Retinal pigment epithelial cell (primary cell): ENCODE data around the gene MYORG.

Experiments used
- DNase-seq: peaks from one replicate; pipeline ENCODE4 v3.0.0-alpha.2; 2010; ENCODE audit warnings: low read depth
- H3K4me3 ChIP-seq: 2 replicates; pipeline ENCODE4 v1.5.1; 2011; ENCODE audit warnings: mild to moderate bottlenecking, low read length, control low read depth, moderate library complexity
- TF ChIP-seq, protein P1 (sequence below): conservative IDR thresholded peaks from 2 replicates; pipeline ENCODE4 v1.5.1; 2011; ENCODE audit warnings: low read depth, low read length, control low read depth, inconsistent platforms

Gene MYORG

DNA sequence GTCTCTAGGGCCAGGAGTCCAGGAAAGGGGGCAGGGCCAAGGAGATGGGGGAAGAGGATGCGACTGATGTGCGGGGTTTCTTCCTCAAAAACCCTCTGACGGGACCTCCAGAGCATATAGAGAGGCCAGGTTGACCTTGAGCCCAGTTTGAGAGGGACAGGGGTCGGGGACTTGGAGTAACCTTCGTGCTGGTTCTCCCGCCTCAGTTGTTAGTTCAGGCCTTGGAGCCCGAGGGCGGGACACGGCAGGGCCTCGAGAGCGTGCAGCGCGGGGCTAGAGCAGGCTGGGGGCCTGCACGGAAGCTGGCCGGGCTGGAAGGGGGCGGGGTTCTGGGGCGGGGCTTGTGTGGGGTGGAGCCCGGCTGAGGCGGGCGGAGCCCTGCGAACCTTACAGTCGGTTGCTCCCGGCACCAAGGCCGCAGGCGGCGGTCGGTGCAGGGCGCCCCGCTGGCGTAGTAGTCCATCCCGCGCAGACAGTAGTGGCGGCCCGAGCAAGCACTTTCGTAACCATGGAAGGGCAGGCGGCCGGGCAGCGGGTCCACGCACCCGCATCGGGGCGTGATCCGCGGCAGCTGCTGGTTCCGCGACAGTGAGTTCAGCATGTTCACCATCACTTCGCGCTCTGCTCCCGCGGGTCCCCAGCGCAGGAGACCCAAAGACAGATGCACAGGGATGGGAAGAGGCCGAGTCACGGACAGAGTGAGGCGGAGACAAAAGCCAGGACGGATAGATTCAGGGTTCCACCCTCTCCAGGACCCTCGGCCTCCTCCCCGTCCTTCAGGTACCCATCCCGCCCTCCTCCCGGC is 4.0 kb upstream of the MYORG start:
- H3K4me3 ChIP-seq, result peak overlapping the region; percentile 55
- TF ChIP-seq, protein P1, sequence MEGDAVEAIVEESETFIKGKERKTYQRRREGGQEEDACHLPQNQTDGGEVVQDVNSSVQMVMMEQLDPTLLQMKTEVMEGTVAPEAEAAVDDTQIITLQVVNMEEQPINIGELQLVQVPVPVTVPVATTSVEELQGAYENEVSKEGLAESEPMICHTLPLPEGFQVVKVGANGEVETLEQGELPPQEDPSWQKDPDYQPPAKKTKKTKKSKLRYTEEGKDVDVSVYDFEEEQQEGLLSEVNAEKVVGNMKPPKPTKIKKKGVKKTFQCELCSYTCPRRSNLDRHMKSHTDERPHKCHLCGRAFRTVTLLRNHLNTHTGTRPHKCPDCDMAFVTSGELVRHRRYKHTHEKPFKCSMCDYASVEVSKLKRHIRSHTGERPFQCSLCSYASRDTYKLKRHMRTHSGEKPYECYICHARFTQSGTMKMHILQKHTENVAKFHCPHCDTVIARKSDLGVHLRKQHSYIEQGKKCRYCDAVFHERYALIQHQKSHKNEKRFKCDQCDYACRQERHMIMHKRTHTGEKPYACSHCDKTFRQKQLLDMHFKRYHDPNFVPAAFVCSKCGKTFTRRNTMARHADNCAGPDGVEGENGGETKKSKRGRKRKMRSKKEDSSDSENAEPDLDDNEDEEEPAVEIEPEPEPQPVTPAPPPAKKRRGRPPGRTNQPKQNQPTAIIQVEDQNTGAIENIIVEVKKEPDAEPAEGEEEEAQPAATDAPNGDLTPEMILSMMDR, result no peak
- DNase-seq, result peak; percentile 17

DNA sequence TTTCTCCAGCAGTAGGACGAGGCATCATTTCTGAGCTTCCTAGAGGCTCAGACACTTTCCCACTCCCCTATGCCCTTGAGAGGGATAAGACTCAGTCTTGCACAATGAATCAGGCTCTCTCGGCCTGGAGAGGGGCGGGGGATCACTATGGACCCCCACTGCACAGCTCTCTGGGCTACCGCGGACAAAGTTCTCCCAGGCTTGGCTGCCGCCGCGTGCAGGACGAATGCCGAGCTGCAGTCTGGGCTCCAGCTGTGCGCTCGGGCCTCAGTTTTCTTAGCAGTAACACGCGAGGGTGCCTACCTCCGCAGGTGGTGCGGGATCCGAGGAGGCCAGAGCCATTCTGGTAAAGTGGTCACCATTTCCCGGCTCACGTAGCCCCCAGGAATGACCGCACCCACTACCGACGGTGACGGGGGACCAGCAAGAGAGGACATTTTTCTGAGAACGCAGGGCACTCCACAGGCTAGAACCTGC is 3.4 kb upstream of the MYORG start:
- no peak for DNase-seq
- H3K4me3 ChIP-seq, result no peak overlapping the region
- TF ChIP-seq, protein P1, result no peak

DNA sequence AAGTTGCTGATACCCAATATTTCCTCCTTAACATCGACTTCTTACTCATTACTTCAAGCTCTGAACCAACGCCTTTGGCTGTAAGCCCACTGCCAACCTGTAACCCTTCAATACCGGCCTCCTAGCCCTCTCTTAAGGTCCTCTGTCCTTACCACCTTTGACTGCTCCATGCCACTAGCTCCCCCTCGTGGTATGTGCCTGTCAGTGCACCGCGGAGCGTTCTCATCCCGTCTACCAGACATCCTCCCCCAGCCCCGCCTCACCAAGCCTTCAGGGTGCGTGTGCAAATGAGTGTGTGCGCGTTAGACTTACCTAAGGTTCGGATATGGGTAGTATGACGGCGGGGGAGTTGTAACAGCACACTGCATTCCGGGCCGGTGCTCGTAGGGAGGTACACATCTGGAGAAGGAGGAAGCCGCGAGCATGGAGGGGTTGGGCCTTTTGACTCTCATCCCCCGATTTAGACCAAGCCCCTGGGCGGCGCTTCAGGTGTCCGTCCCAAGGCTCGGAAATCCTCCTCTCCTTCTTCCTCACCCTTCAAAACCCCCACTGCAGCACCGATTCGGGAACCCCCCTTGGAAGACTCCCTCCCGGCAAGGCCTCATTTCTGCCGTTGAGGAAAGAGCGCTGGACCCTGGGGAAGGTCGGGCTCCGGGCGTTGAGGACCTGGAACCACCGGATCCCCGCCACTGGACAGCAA is 2.8 kb upstream of the MYORG start:
- peak overlapping the region; percentile 46 for H3K4me3 ChIP-seq
- DNase-seq, result peak; percentile 22
- TF ChIP-seq, protein P1, result peak; percentile 98

DNA sequence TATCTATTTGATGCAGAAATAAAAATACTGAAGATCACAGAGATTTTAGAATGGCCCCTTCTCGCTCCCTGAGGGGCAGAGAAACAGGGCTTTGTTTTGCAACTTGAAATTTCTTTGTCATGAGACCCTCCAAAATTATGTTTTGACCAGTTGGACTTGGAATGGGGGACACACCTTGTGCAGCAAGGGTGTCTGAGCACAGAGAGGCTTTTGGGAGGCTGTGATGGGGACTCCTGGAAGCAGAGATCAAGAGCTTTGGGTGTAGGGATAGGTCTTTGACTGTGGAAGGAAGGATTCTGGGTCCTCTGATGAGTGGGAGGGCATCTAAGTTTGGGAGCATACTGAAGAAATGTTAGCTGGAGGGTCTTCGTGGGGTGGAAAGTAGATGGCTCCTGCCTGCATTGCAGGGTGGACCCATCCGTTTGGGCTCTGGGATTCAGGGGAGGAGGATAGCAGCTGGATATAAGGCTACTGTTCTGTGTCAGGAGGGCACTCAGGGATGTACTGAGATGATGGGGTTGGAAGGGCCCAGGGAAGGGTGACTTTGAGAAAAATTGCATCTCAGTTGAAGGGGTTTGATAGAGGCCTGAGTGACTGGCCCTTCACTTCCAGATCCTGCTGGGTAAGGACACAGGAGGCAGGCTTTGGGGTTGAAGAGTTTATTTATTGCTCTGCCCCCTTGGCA is 1.8 kb upstream of the MYORG start:
- no peak overlapping the region for H3K4me3 ChIP-seq
- TF ChIP-seq, protein P1, result no peak
- no peak for DNase-seq

DNA sequence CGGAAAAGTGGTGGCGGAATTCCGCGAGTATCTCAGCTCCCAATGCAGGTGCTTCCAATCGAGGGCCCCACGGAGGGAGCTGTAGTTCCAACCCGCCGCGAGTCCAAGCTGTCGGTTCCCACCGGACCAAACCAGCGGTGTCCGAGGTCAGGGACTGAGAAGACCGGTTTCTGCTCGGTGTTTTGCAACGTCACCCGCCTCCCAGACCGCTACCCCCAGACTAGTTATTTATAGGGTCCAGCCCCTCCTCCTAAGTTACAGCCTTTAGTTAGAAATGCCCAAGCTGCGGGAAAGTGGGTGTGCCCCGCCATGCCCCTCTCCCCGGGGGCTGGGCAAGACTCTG is 677 bp upstream of the MYORG start:
- DNase-seq, result no peak
- peak overlapping the region; percentile 78 for H3K4me3 ChIP-seq
- TF ChIP-seq, protein P1, result no peak

DNA sequence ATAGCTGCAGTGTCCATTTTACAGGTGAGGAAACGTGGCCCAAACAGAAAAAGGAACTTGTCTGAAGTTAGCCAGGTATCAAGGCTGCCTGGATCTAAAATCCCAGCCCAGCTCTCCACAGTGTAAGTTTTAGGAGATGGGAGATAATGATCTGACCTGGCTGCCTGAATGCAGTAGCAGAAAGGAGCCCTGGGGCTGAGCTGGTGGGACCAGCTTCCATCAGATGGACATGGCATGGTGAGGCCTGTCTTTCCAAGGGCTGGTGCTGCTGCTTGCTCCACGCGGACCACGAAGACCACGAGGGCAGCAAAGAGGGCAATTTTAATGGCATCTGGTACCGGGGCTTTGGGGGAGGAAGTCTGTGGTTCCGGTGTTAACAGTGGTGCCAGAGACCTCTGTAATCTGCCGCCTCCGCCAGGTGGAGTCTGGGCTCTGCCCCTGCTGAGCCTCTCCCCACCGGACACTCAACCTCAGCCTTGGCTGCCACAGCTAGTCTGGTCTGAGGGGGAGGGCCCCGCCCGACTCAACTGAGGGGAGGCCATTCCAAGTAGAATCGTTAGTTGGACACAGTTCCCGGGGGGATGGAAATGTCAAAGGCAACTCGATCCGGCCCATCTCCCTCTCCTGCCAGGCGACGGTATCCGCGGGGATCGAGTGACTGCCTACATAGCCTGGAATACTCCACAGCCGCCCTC is 650 bp downstream of the MYORG start:
- H3K4me3 ChIP-seq, result peak overlapping the region; percentile 78
- TF ChIP-seq, protein P1, result peak; percentile 34
- DNase-seq, result no peak
